ENCODE measurements around the gene PTTG1IP. TPM values are rescaled to one million over a fixed set of nuclear protein-coding genes. Genes with fewer than 3 reads are reported as not detected.
A peak's percentile ranks its signal among the peaks of the same experiment; 100 is the strongest.
"Not testable (repeated sequence)": the region's sequence is repeated elsewhere in the genome, so short reads cannot be mapped to it uniquely, and the experiment has no call there.

PTTG1IP gene
- total and polyA plus RNA-seq, 4 donors: 163 to 235 (median 222) TPM

DNA sequence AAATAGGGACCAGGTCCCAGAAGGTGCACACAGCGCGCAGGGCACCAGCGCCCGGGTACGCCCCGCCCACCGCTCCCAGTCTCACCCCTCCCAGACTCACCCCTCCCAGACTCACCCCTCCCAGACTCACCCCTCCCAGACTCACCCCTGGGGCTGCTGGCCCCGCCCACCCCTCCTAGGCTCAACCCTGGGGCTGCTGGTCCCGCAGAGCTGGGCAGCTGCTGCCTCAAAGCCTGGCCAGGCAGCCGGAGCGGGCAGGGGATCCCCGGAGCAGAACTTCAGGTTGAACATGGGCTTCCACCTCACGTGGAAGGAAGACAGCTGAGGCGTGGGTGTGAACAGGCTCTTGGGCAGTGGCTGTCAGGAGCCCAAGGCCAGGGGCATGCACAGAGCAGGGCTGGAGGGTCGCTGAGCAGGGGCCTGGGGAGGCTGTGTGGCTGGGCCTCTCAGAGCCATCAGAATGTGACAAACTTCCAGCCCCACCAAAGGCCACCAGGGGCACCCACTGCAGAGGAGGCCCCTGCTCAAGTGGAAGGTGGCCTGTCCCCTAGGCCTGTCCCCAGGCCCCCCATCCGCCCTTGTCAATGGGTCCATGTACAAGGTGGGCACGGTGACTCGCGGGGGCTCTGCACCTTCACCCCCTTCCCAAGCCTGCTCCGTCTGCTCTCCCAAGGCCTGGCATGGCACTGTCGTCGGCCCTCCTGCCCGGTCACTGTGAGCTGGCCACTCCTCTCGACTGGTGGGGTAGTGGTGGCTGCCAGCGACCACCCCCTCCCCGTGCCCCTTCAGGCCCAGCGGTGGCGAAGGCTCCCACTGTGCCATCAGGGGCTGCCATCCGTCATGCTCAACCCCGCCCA lies 35.2 kb downstream of the PTTG1IP start:
- WGBS (ENCODE audit: insufficient coverage): 87% methylated on average over 27 of the region's 30 CpGs
- Histone ChIP-seq H3K4me1 (ENCODE audit: control insufficient read depth, insufficient read depth, low read length) (peaks cover 14% of the 10 kb centered on the region), H3K4me3 (ENCODE audit: low read depth, low read length) (no peak overlapping the region), H3K36me3 (ENCODE audit: control insufficient read depth, insufficient read depth, low read length) (no peaks in the 10 kb centered on the region), H3K9me3 (ENCODE audit: control insufficient read depth, insufficient read depth, low read length) (no peaks in the 10 kb centered on the region), H3K27ac (ENCODE audit: low read depth, low read length) (no peak overlapping the region), H3K27me3 (ENCODE audit: control insufficient read depth, insufficient read depth, low read length) (no peaks in the 10 kb centered on the region)
- DNase-seq (ENCODE audit: low read depth in 4 of 6, low spot score in 6 of 6): no peak

DNA sequence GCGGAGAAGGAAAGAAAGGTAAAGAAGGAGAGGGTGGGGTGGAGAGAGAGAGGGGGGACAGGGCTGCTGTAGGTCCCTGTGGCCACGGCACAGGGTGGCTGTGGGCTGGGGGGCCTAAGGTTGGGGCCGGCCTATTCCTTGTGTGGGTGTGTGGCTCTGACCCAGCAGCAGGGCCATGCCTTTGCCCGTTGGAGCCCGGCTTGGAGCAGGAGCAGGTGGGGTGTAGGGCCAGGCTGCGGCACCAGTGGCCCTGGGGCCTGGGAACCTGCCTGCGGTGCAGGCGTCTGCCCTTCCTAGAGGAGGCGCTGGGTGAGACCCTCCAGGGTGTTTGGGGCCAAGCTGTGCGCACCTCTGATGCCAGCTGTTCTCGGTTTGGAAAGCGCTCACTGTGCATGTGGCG lies 36.0 kb downstream of the PTTG1IP start:
- no peaks in the 10 kb centered on the region for H3K36me3 ChIP-seq (ENCODE audit: control insufficient read depth, insufficient read depth, low read length)
- peaks cover 14% of the 10 kb centered on the region for H3K4me1 ChIP-seq (ENCODE audit: control insufficient read depth, insufficient read depth, low read length)
- no peaks in the 10 kb centered on the region for H3K27me3 ChIP-seq (ENCODE audit: control insufficient read depth, insufficient read depth, low read length)
- DNase-seq (ENCODE audit: low read depth in 4 of 6, low spot score in 6 of 6): no peak
- H3K4me3 ChIP-seq (ENCODE audit: low read depth, low read length): no peak overlapping the region
- WGBS (ENCODE audit: insufficient coverage): 90% methylated on average over 13 of the region's 13 CpGs
- H3K27ac ChIP-seq (ENCODE audit: low read depth, low read length): no peak overlapping the region
- H3K9me3 ChIP-seq (ENCODE audit: control insufficient read depth, insufficient read depth, low read length): no peaks in the 10 kb centered on the region

GRCh38 chr21:44836666-44837471 lies 36.6 kb downstream of the PTTG1IP start:
- DNase-seq (ENCODE audit: low read depth in 4 of 6, low spot score in 6 of 6): peak in 1 of 6 donors; percentile 26
- Histone ChIP-seq H3K27me3 (ENCODE audit: control insufficient read depth, insufficient read depth, low read length) (no peaks in the 10 kb centered on the region), H3K27ac (ENCODE audit: low read depth, low read length) (no peak overlapping the region), H3K4me1 (ENCODE audit: control insufficient read depth, insufficient read depth, low read length) (peaks cover 14% of the 10 kb centered on the region), H3K9me3 (ENCODE audit: control insufficient read depth, insufficient read depth, low read length) (no peaks in the 10 kb centered on the region), H3K4me3 (ENCODE audit: low read depth, low read length) (no peak overlapping the region), H3K36me3 (ENCODE audit: control insufficient read depth, insufficient read depth, low read length) (no peaks in the 10 kb centered on the region)
- WGBS (ENCODE audit: insufficient coverage): 57% methylated on average over 37 of the region's 37 CpGs

- Histone ChIP-seq H3K9me3 (ENCODE audit: control insufficient read depth, insufficient read depth, low read length) (no peaks in the 10 kb centered on the region), H3K4me1 (ENCODE audit: control insufficient read depth, insufficient read depth, low read length) (peaks cover 14% of the 10 kb centered on the region), H3K36me3 (ENCODE audit: control insufficient read depth, insufficient read depth, low read length) (no peaks in the 10 kb centered on the region), H3K27ac (ENCODE audit: low read depth, low read length) (no peak overlapping the region), H3K4me3 (ENCODE audit: low read depth, low read length) (no peak overlapping the region), H3K27me3 (ENCODE audit: control insufficient read depth, insufficient read depth, low read length) (no peaks in the 10 kb centered on the region)
- DNase-seq (ENCODE audit: low read depth in 4 of 6, low spot score in 6 of 6): no peak
- WGBS (ENCODE audit: insufficient coverage): 59% methylated on average over 3 of the region's 3 CpGs
These were observed 37.2 kb downstream of the PTTG1IP start for GRCh38 chr21:44836349-44836665.

DNA sequence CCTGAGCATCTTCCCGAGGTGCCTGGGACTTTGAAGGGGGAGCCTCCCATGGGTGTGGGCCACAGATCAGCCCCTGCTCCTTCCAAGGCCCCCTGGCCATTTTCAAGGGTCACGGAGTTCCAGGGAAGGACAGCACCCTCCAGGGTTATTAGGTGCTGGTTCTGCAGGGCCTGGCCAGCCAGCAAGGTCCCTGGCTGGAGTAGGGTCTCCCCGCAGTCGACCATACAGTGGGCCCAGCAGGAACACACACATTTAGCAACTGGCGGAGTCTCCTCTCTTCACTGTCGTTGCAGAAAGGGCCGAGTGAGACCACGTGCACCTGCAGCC lies 37.9 kb downstream of the PTTG1IP start:
- Histone ChIP-seq H3K27me3 (ENCODE audit: control insufficient read depth, insufficient read depth, low read length) (no peaks in the 10 kb centered on the region), H3K36me3 (ENCODE audit: control insufficient read depth, insufficient read depth, low read length) (no peaks in the 10 kb centered on the region), H3K9me3 (ENCODE audit: control insufficient read depth, insufficient read depth, low read length) (no peaks in the 10 kb centered on the region), H3K27ac (ENCODE audit: low read depth, low read length) (no peak overlapping the region), H3K4me3 (ENCODE audit: low read depth, low read length) (no peak overlapping the region), H3K4me1 (ENCODE audit: control insufficient read depth, insufficient read depth, low read length) (peaks cover 14% of the 10 kb centered on the region)
- DNase-seq (ENCODE audit: low read depth in 4 of 6, low spot score in 6 of 6): no peak
- WGBS (ENCODE audit: insufficient coverage): 79% methylated on average over 4 of the region's 8 CpGs

- Histone ChIP-seq H3K27ac (ENCODE audit: low read depth, low read length) (no peak overlapping the region), H3K9me3 (ENCODE audit: control insufficient read depth, insufficient read depth, low read length) (no peaks in the 10 kb centered on the region), H3K27me3 (ENCODE audit: control insufficient read depth, insufficient read depth, low read length) (no peaks in the 10 kb centered on the region), H3K36me3 (ENCODE audit: control insufficient read depth, insufficient read depth, low read length) (no peaks in the 10 kb centered on the region), H3K4me1 (ENCODE audit: control insufficient read depth, insufficient read depth, low read length) (peaks cover 14% of the 10 kb centered on the region), H3K4me3 (ENCODE audit: low read depth, low read length) (no peak overlapping the region)
- WGBS (ENCODE audit: insufficient coverage): 89% methylated on average over 29 of the region's 29 CpGs
- no peak for DNase-seq (ENCODE audit: low read depth in 4 of 6, low spot score in 6 of 6)
These were observed 38.4 kb downstream of the PTTG1IP start for GRCh38 chr21:44834951-44835646.

- H3K4me3 ChIP-seq (ENCODE audit: low read depth, low read length): no peak overlapping the region
- H3K27ac ChIP-seq (ENCODE audit: low read depth, low read length): no peak overlapping the region
- H3K9me3 ChIP-seq (ENCODE audit: control insufficient read depth, insufficient read depth, low read length): no peaks in the 10 kb centered on the region
- no peak for DNase-seq (ENCODE audit: low read depth in 4 of 6, low spot score in 6 of 6)
- H3K4me1 ChIP-seq (ENCODE audit: control insufficient read depth, insufficient read depth, low read length): peaks cover 14% of the 10 kb centered on the region
- H3K36me3 ChIP-seq (ENCODE audit: control insufficient read depth, insufficient read depth, low read length): no peaks in the 10 kb centered on the region
- WGBS (ENCODE audit: insufficient coverage): 87% methylated on average over 24 of the region's 26 CpGs
- no peaks in the 10 kb centered on the region for H3K27me3 ChIP-seq (ENCODE audit: control insufficient read depth, insufficient read depth, low read length)
These were observed 39.1 kb downstream of the PTTG1IP start for GRCh38 chr21:44834231-44834950.

- H3K27me3 ChIP-seq (ENCODE audit: control insufficient read depth, insufficient read depth, low read length): no peaks in the 10 kb centered on the region
- peaks cover 14% of the 10 kb centered on the region for H3K4me1 ChIP-seq (ENCODE audit: control insufficient read depth, insufficient read depth, low read length)
- H3K9me3 ChIP-seq (ENCODE audit: control insufficient read depth, insufficient read depth, low read length): no peaks in the 10 kb centered on the region
- WGBS (ENCODE audit: insufficient coverage): 94% methylated on average over 3 of the region's 5 CpGs
- no peak overlapping the region for H3K4me3 ChIP-seq (ENCODE audit: low read depth, low read length)
- H3K27ac ChIP-seq (ENCODE audit: low read depth, low read length): no peak overlapping the region
- no peak for DNase-seq (ENCODE audit: low read depth in 4 of 6, low spot score in 6 of 6)
- H3K36me3 ChIP-seq (ENCODE audit: control insufficient read depth, insufficient read depth, low read length): no peaks in the 10 kb centered on the region
These were observed 39.8 kb downstream of the PTTG1IP start for GRCh38 chr21:44833663-44834062.

DNA sequence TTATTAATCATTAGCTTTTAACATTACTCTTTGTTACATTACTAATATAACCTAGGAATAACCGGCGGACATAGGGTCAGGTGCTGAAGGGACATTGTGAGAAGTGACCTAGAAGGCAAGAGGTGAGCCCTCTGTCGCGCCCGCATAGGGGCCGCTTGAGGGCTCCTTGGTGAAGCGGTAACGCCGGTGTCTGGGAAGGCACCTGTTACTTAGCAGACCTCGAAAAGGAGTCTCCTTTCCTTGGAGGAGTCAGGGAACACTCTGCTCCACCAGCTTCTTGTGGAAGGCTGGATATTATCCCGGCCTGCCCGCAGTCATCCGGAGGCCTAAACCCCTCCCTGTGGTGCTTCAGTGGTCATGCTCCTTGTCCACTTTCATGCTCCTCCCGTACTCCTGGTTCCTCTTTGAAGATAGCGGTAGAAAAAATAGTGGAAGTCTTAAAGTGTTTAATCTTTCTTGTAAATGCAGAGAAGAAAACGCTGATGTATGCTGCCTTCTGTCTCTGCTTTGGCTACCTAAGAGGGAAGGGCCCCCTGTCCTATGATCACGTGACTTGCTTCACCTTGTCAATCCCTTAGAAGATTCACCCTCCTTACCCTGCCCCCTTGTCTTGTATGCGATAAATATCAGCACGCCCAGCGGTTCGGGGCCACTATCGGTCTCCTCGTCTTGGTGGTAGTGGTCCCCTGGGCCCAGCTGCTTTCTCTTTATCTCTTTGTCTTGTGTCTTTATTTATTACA lies 40.8 kb downstream of the PTTG1IP start:
- not testable (repeated sequence) for H3K36me3 ChIP-seq (ENCODE audit: control insufficient read depth, insufficient read depth, low read length); H3K4me3 ChIP-seq (ENCODE audit: low read depth, low read length); H3K27ac ChIP-seq (ENCODE audit: low read depth, low read length); DNase-seq (ENCODE audit: low read depth in 4 of 6, low spot score in 6 of 6); H3K27me3 ChIP-seq (ENCODE audit: control insufficient read depth, insufficient read depth, low read length); H3K9me3 ChIP-seq (ENCODE audit: control insufficient read depth, insufficient read depth, low read length)
- H3K4me1 ChIP-seq (ENCODE audit: control insufficient read depth, insufficient read depth, low read length): peaks cover 13% of the 10 kb centered on the region
- WGBS (ENCODE audit: insufficient coverage): 91% methylated on average over 15 of the region's 23 CpGs
